ENCODE data around the gene POLR2E. TPM values are rescaled to one million over a fixed set of nuclear protein-coding genes. Genes with fewer than 3 reads are reported as not detected.

Gene POLR2E
- total RNA-seq, 4 donors from 2014 or later, result 118 to 263 (median 228) TPM

GRCh38 chr19:1119475-1120217 is 24.5 kb upstream of the POLR2E start:
- intact Hi-C loops (cut with DNase I; ENCODE audit: low total_unique reads), result no loop called here
- no peaks in the 10 kb centered on the region for H3K9me3 ChIP-seq
- no peaks in the 10 kb centered on the region for H3K4me1 ChIP-seq
- in situ Hi-C loops (cut with MboI; ENCODE audit: low sequenced_read_pairs in 4 of 4), result loop anchor here (5.0 to 10.0 kb wide), 3 partner anchors 65 to 75 kb away; no protein-coding TSS in a partner anchor
- no peak overlapping the region for H3K27ac ChIP-seq
- no peaks in the 10 kb centered on the region for H3K27me3 ChIP-seq
- no peak overlapping the region for H3K4me3 ChIP-seq
- DNase-seq, result no peak
- TF ChIP-seq CTCF (IDR thresholded peaks at IDR 0.05 in 4 of 5, conservative IDR thresholded peaks at IDR 0.05 in 1 of 5), result no peak
- no peak for TF ChIP-seq POLR2A (IDR thresholded peaks at IDR 0.05)
- ATAC-seq, result no peak
- H3K36me3 ChIP-seq, result peaks cover 0 to 92% of the 10 kb centered on the region in 2 donors

- no peak for ATAC-seq
Measured at GRCh38 chr19:1118999-1119398, 23.8 kb upstream of the POLR2E start.

GRCh38 chr19:1117654-1118053 is 22.5 kb upstream of the POLR2E start:
- TF ChIP-seq CTCF (IDR thresholded peaks at IDR 0.05 in 4 of 5, conservative IDR thresholded peaks at IDR 0.05 in 1 of 5) (no peak), POLR2A (IDR thresholded peaks at IDR 0.05) (no peak)
- ATAC-seq (no peak), DNase-seq (no peak)
- in situ Hi-C loops (cut with MboI; ENCODE audit: low sequenced_read_pairs in 4 of 4), result loop anchor here in 3 of 4 donors (5.0 to 10.0 kb wide), 2 partner anchors 75 to 77 kb away; no protein-coding TSS in a partner anchor
- no peak overlapping the region for H3K4me3 ChIP-seq
- H3K27ac ChIP-seq, result no peak overlapping the region
- peaks cover 0 to 72% of the 10 kb centered on the region in 2 donors for H3K36me3 ChIP-seq
- H3K27me3 ChIP-seq, result no peaks in the 10 kb centered on the region
- H3K9me3 ChIP-seq, result no peaks in the 10 kb centered on the region
- intact Hi-C loops (cut with DNase I; ENCODE audit: low total_unique reads), result no loop called here
- peaks cover 5 to 12% of the 10 kb centered on the region in 2 donors for H3K4me1 ChIP-seq

More at GRCh38 chr19:1118999-1119398, 23.8 kb upstream of the POLR2E start:
- Histone ChIP-seq H3K9me3 (no peaks in the 10 kb centered on the region), H3K36me3 (peaks cover 0 to 85% of the 10 kb centered on the region in 2 donors), H3K4me3 (no peak overlapping the region), H3K4me1 (no peaks in the 10 kb centered on the region), H3K27me3 (no peaks in the 10 kb centered on the region), H3K27ac (no peak overlapping the region)
- no peak for DNase-seq
- intact Hi-C loops (cut with DNase I; ENCODE audit: low total_unique reads) (no loop called here), in situ Hi-C loops (cut with MboI; ENCODE audit: low sequenced_read_pairs in 4 of 4) (loop anchor here in 3 of 4 donors (5.0 to 10.0 kb wide), 2 partner anchors 73 to 76 kb away; no protein-coding TSS in a partner anchor)
- TF ChIP-seq CTCF (IDR thresholded peaks at IDR 0.05 in 4 of 5, conservative IDR thresholded peaks at IDR 0.05 in 1 of 5) (no peak), POLR2A (IDR thresholded peaks at IDR 0.05) (no peak)

GRCh38 chr19:1116726-1117581 is 21.8 kb upstream of the POLR2E start:
- Histone ChIP-seq H3K36me3 (peaks cover 0 to 65% of the 10 kb centered on the region in 2 donors), H3K4me3 (no peak overlapping the region), H3K4me1 (peaks cover 5 to 12% of the 10 kb centered on the region in 2 donors), H3K27me3 (no peaks in the 10 kb centered on the region), H3K9me3 (no peaks in the 10 kb centered on the region), H3K27ac (no peak overlapping the region)
- in situ Hi-C loops (cut with MboI; ENCODE audit: low sequenced_read_pairs in 4 of 4), result loop anchor here in 3 of 4 donors (5.0 to 10.0 kb wide), 2 partner anchors 75 to 78 kb away; no protein-coding TSS in a partner anchor
- ATAC-seq (no peak), DNase-seq (no peak)
- no peak for TF ChIP-seq POLR2A (IDR thresholded peaks at IDR 0.05)
- TF ChIP-seq CTCF (IDR thresholded peaks at IDR 0.05 in 4 of 5, conservative IDR thresholded peaks at IDR 0.05 in 1 of 5), result no peak
- intact Hi-C loops (cut with DNase I; ENCODE audit: low total_unique reads), result no loop called here
